Neuronal stem cell (in vitro differentiated cells): Measurements from ENCODE around the gene TSHZ1.

ENCODE experiments used
- DNase-seq: peaks from one replicate; pipeline ENCODE4 v3.0.0-alpha.2; 2013; ENCODE audit warnings: low spot score
- H2AFZ ChIP-seq: one replicate; pipeline ENCODE4 v1.6.1; 2013; ENCODE audit warnings: mild to moderate bottlenecking, low read length, inconsistent platforms
- H2AK5ac ChIP-seq: 2 replicates; pipeline ENCODE4 v1.6.1; 2013; ENCODE audit warnings: low read depth, mild to moderate bottlenecking, inconsistent platforms, low read length, moderate library complexity, mixed read lengths
- H2BK120ac ChIP-seq: 2 replicates; pipeline ENCODE4 v1.6.1; 2013; ENCODE audit warnings: low read depth, mild to moderate bottlenecking, inconsistent platforms, low read length, moderate library complexity, mixed read lengths
- H2BK12ac ChIP-seq: one replicate; pipeline ENCODE4 v1.6.1; 2013; ENCODE audit warnings: low read length, inconsistent platforms
- H2BK15ac ChIP-seq: 2 replicates; pipeline ENCODE4 v1.6.1; 2013; ENCODE audit warnings: mild to moderate bottlenecking, low read length, inconsistent platforms, mixed read lengths
- H2BK5ac ChIP-seq: one replicate; pipeline ENCODE4 v1.6.1; 2013; ENCODE audit warnings: inconsistent platforms, mild to moderate bottlenecking, low read length, moderate library complexity
- H3K14ac ChIP-seq: one replicate; pipeline ENCODE4 v1.6.1; 2013; ENCODE audit warnings: low read length, inconsistent platforms
- H3K18ac ChIP-seq: 2 replicates; pipeline ENCODE4 v1.6.1; 2013; ENCODE audit warnings: low read length, inconsistent platforms
- H3K23ac ChIP-seq: 2 replicates; pipeline ENCODE4 v1.6.1; 2013; ENCODE audit warnings: low read depth, mild to moderate bottlenecking, mixed read lengths, low read length, inconsistent platforms; ENCODE audit not compliant: poor library complexity
- H3K27ac ChIP-seq: replicated peaks from 3 replicates; pipeline ENCODE4 v1.5.1; 2013; ENCODE audit warnings: low read length, inconsistent platforms
- H3K27me3 ChIP-seq, 3 experiments: 2 replicates each; pipeline ENCODE4 v1.6.1; 2013; ENCODE audit warnings: low read length in 3 of 3, mild to moderate bottlenecking in 2 of 3, inconsistent platforms in 1 of 3, low read depth in 1 of 3, mixed read lengths in 1 of 3, moderate library complexity in 1 of 3; ENCODE audit not compliant: control insufficient read depth in 3 of 3, insufficient read depth in 3 of 3
- H3K36me3 ChIP-seq, 2 donors: replicated peaks in 1 of 2; 2 replicates each; pipeline ENCODE4 v1.6.1; 2013; ENCODE audit warnings: low read length in 2 of 2; ENCODE audit not compliant: control insufficient read depth in 2 of 2, insufficient read depth in 2 of 2
- H3K4ac ChIP-seq: 2 replicates; pipeline ENCODE4 v1.6.1; 2013; ENCODE audit warnings: inconsistent platforms, mild to moderate bottlenecking, low read length, moderate library complexity
- H3K4me1 ChIP-seq, 2 donors: 1 replicate in 1 of 2; 2 replicates in 1 of 2; pipeline ENCODE4 v1.6.1; 2013; ENCODE audit warnings: low read length in 2 of 2, low read depth in 1 of 2; ENCODE audit not compliant: control insufficient read depth in 2 of 2, insufficient read depth in 1 of 2
- H3K4me2 ChIP-seq: one replicate; pipeline ENCODE4 v1.6.1; 2013; ENCODE audit warnings: mild to moderate bottlenecking, low read length, inconsistent platforms; ENCODE audit not compliant: insufficient read depth, poor library complexity, severe bottlenecking
- H3K4me3 ChIP-seq, 2 donors: 2 replicates each; pipeline ENCODE4 v1.5.1; 2013; ENCODE audit warnings: low read length in 2 of 2, mild to moderate bottlenecking in 2 of 2, inconsistent platforms in 1 of 2, moderate library complexity in 1 of 2
- H3K79me1 ChIP-seq: one replicate; pipeline ENCODE4 v1.6.1; 2013; ENCODE audit warnings: low read depth, mild to moderate bottlenecking, inconsistent platforms, low read length, moderate library complexity
- H3K9ac ChIP-seq: one replicate; pipeline ENCODE4 v1.6.1; 2013; ENCODE audit warnings: mild to moderate bottlenecking, low read depth, low read length, inconsistent platforms; ENCODE audit not compliant: poor library complexity
- H3K9me3 ChIP-seq, 2 donors: replicated peaks in 1 of 2; 2 replicates each; pipeline versions ENCODE3 to v1.6.1; 2013; ENCODE audit warnings: low read length in 2 of 2, mild to moderate bottlenecking in 2 of 2, inconsistent platforms in 1 of 2, low read depth in 1 of 2, mixed read lengths in 1 of 2, moderate library complexity in 1 of 2; ENCODE audit not compliant: control insufficient read depth in 2 of 2, insufficient read depth in 1 of 2
- H4K8ac ChIP-seq: one replicate; pipeline ENCODE4 v1.6.1; 2013; ENCODE audit warnings: low read depth, mild to moderate bottlenecking, inconsistent platforms, low read length, moderate library complexity
- H4K91ac ChIP-seq: one replicate; pipeline ENCODE4 v1.6.1; 2013; ENCODE audit warnings: low read length, low read depth, mild to moderate bottlenecking, inconsistent platforms; ENCODE audit not compliant: poor library complexity
- WGBS, 2 donors: extraction: QIAGEN DNeasy Blood & Tissue Kit; methylation state at CpG; one replicate each; pipeline ENCODE4 v1.1.7; 2013; ENCODE audit warnings: missing lambda C conversion rate in 2 of 2, mixed read lengths in 1 of 2; ENCODE audit not compliant: insufficient read length in 2 of 2, insufficient replicate concordance in 1 of 2; ENCODE audit errors: extremely low coverage in 2 of 2; 5-methylcytosine and 5-hydroxymethylcytosine counted together

TSHZ1 gene

DNA sequence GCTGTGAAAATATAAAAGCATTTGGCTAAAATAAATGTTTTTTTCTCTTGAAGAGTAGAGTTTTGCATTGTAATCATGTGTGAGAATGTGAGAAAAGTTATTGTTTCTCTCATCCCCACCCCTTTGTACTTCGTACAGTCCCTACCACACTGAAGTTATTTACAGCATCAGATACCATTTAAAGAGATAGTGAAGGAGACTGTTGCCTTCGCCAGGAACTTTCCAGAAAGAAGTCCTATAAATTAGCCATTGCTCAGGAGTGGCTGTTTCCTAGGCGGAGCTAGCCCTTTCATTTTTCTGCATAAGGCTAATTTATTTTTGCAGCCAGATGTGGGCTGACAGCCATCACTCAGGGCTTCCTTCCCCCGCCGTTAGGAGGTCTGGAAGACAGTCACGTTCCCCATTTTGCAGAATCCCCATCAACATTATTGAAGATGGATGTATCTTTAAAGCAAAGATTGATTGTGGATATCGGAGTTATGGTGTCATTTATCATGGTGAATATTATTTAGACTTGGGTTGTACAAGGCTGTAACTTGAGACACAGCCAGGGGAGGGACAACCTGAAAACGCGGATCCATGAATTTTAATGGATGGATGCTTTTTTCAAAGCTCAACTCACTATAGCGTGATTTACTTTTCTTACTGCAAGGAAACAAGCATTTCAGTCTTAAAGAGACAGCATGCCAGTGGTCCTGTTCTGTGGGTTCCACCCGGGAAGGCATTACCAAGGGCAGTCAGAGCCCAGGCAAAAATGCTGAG is 17.1 kb downstream of the TSHZ1 start:
- H4K91ac ChIP-seq = no peak overlapping the region
- no peak overlapping the region for H3K23ac ChIP-seq
- H2AK5ac ChIP-seq = no peak overlapping the region
- H3K9ac ChIP-seq = no peak overlapping the region
- no peak overlapping the region for H2BK120ac ChIP-seq
- no peak overlapping the region for H3K4me3 ChIP-seq
- peaks cover 5 to 29% of the 10 kb centered on the region in 2 donors for H3K4me1 ChIP-seq
- no peak for DNase-seq
- H2AFZ ChIP-seq = peak overlapping the region; percentile 30
- no peak overlapping the region for H3K4ac ChIP-seq
- H3K36me3 ChIP-seq = no peaks in the 10 kb centered on the region
- no peak overlapping the region for H2BK15ac ChIP-seq
- H3K79me1 ChIP-seq = no peaks in the 10 kb centered on the region
- no peak overlapping the region for H2BK12ac ChIP-seq
- no peaks in the 10 kb centered on the region for H3K9me3 ChIP-seq
- no CpG with 5 or more reads among the region's 11 CpGs for WGBS, 2 donors
- H3K18ac ChIP-seq = no peak overlapping the region
- H3K14ac ChIP-seq = no peak overlapping the region
- no peaks in the 10 kb centered on the region for H3K27me3 ChIP-seq
- H2BK5ac ChIP-seq = no peak overlapping the region
- H4K8ac ChIP-seq = no peak overlapping the region
- no peak overlapping the region for H3K4me2 ChIP-seq
- no peak overlapping the region for H3K27ac ChIP-seq

DNA sequence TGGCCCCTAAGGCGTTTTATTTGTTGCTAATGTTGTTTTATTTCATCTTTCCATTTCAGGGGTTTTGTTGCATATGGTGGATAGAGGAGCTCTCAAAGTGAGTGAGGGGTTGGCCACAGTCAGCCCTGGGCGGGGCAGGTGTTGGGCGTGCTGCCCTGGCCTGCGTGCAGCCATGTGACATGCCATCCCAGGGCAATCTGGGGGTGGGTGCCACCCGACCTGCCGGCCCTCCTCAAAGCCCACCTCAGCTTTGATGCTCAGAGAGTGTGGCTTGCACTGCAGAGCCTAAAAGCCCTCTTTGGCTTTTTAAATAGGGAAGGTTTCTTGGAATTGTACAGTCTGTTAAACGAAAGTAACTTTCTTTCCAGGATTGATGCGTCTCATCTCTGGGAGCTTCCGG is 18.4 kb downstream of the TSHZ1 start:
- no peak overlapping the region for H3K4me2 ChIP-seq
- H3K79me1 ChIP-seq = no peaks in the 10 kb centered on the region
- H3K27ac ChIP-seq = no peak overlapping the region
- H3K4me3 ChIP-seq = no peak overlapping the region
- no peak overlapping the region for H3K4ac ChIP-seq
- no peak overlapping the region for H2BK120ac ChIP-seq
- H3K9me3 ChIP-seq = no peaks in the 10 kb centered on the region
- no peak overlapping the region for H3K14ac ChIP-seq
- H4K8ac ChIP-seq = no peak overlapping the region
- no peak overlapping the region for H2BK5ac ChIP-seq
- no peaks in the 10 kb centered on the region for H3K27me3 ChIP-seq
- no peak overlapping the region for H4K91ac ChIP-seq
- H3K18ac ChIP-seq = peak overlapping the region; percentile 40
- WGBS, 2 donors = no CpG with 5 or more reads among the region's 9 CpGs
- DNase-seq = no peak
- H3K9ac ChIP-seq = no peak overlapping the region
- H3K4me1 ChIP-seq = peaks cover 5 to 29% of the 10 kb centered on the region in 2 donors
- H3K23ac ChIP-seq = no peak overlapping the region
- H2BK15ac ChIP-seq = no peak overlapping the region
- H2AK5ac ChIP-seq = no peak overlapping the region
- H2AFZ ChIP-seq = no peak overlapping the region
- no peak overlapping the region for H2BK12ac ChIP-seq
- H3K36me3 ChIP-seq = no peaks in the 10 kb centered on the region

DNA sequence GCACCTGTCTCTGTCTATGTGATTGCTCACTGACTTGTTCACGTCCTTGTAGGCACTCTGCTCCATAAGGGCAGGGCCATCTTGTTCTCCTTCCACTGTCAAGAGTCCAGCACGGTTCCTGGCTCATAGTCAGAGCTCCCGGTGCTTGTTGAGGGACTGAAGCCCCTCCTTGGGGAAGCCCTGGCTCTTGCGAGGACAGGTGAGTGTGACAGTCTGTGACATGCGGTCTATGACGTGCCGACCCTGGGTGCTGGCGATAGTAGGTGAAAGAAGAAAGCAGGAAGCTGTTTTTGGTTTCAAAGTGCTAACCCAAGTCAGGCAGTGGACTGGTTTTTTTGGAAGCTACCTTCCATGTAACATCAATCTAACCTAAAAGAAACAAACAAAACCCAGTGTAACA is 18.8 kb downstream of the TSHZ1 start:
- Histone ChIP-seq H2BK12ac (no peak overlapping the region), H3K27ac (no peak overlapping the region), H3K4ac (no peak overlapping the region), H2AFZ (no peak overlapping the region), H3K9ac (no peak overlapping the region), H3K4me1 (peaks cover 5 to 29% of the 10 kb centered on the region in 2 donors), H3K4me3 (no peak overlapping the region), H2BK15ac (no peak overlapping the region), H4K91ac (no peak overlapping the region), H3K4me2 (no peak overlapping the region), H3K27me3 (no peaks in the 10 kb centered on the region), H2BK5ac (no peak overlapping the region), H2BK120ac (no peak overlapping the region), H3K14ac (no peak overlapping the region), H3K18ac (no peak overlapping the region), H2AK5ac (no peak overlapping the region), H3K36me3 (no peaks in the 10 kb centered on the region), H3K23ac (no peak overlapping the region), H3K9me3 (no peaks in the 10 kb centered on the region), H3K79me1 (no peaks in the 10 kb centered on the region), H4K8ac (no peak overlapping the region)
- no peak for DNase-seq
- WGBS, 2 donors = no CpG with 5 or more reads among the region's 8 CpGs

DNA sequence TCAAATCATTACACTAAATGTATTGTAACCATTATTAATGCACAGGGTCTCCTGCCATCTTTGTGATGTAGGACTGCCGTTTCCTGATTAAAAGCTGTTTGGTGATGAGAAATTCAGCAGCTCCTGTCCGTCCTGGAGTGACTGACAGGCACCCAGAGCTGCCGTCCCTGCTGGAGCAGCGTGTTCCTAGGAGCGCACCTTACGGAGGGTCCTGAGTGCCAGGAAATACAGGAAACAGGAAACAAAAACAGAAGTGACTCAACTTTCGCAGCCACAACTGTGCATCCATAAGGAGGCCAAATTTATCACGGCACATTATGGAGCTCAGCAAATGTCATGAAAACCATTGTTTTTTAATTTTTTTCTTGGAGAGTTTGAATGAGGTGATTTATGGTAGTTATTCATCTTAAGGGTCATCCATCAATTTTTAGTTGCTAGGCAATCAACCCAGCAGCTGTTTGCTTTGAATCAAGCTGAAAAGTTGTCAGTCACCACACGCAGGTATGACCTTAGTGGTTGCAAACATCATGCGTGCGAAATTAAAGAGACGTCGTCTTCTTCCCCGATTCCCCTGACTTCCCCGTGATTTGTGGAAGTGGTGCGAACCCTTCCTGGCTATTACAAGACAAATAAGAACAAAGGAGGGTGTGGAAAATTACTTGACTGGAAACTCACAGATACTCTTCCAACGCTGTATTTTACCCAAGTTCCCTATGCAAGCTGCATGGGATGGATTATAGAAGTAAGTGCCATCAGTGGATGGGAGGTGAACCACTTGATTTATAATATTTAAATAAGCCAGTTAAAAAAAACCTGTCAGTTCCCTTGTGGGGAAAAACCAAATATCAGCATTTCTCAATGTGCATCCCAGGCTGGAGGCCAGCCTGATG is 19.8 kb downstream of the TSHZ1 start:
- Histone ChIP-seq H3K18ac (no peak overlapping the region), H2AK5ac (no peak overlapping the region), H3K4me3 (no peak overlapping the region), H3K23ac (no peak overlapping the region), H2BK120ac (no peak overlapping the region), H2BK12ac (no peak overlapping the region), H2BK5ac (no peak overlapping the region), H3K27me3 (no peaks in the 10 kb centered on the region), H2AFZ (no peak overlapping the region), H3K4me1 (peaks cover 5 to 26% of the 10 kb centered on the region in 2 donors), H3K36me3 (no peaks in the 10 kb centered on the region), H3K27ac (no peak overlapping the region), H3K4me2 (no peak overlapping the region), H4K91ac (no peak overlapping the region), H3K79me1 (no peaks in the 10 kb centered on the region), H3K9me3 (no peaks in the 10 kb centered on the region), H2BK15ac (no peak overlapping the region), H3K4ac (no peak overlapping the region), H3K9ac (no peak overlapping the region), H4K8ac (no peak overlapping the region), H3K14ac (no peak overlapping the region)
- WGBS, 2 donors = no CpG with 5 or more reads among the region's 17 CpGs
- no peak for DNase-seq
